Keratinocyte (primary cell): ENCODE data around the gene TSFM. TPM values are rescaled to one million over a fixed set of nuclear protein-coding genes. Genes with fewer than 3 reads are reported as not detected.

Source experiments
- DNase-seq: peaks from one replicate; pipeline ENCODE4 v3.0.0-alpha.2; 2011; ENCODE audit warnings: low read depth, missing footprints, low spot score
- FAIRE-seq: peaks from 2 replicates; lab custom pipeline; 2011; peaks lifted over from hg19 to GRCh38; lab: Jason Lieb, UNC
- H2AFZ ChIP-seq: 2 replicates; pipeline ENCODE4 v1.6.0; 2012; ENCODE audit warnings: low read length, control low read depth, inconsistent platforms; ENCODE audit not compliant: control insufficient read depth
- H3K27ac ChIP-seq: 2 replicates; pipeline ENCODE4 v1.5.1; 2011; ENCODE audit warnings: low read length; ENCODE audit not compliant: control insufficient read depth, insufficient read depth
- H3K27me3 ChIP-seq: 3 replicates; pipeline ENCODE4 v1.6.0; 2011; ENCODE audit warnings: low read length; ENCODE audit not compliant: control insufficient read depth, insufficient read depth; ENCODE audit errors: extremely low read depth
- H3K36me3 ChIP-seq, 2 experiments: 2 replicates in 1 of 2; 3 replicates in 1 of 2; pipeline ENCODE4 v1.5.1; 2011; ENCODE audit warnings: low read length in 2 of 2, mild to moderate bottlenecking in 1 of 2; ENCODE audit not compliant: control insufficient read depth in 2 of 2, insufficient read depth in 2 of 2; ENCODE audit errors: extremely low read depth in 1 of 2
- H3K4me1 ChIP-seq: 3 replicates; pipeline ENCODE4 v1.5.1; 2011; ENCODE audit warnings: low read length; ENCODE audit not compliant: control insufficient read depth, insufficient read depth; ENCODE audit errors: extremely low read depth
- H3K4me2 ChIP-seq: 3 replicates; pipeline ENCODE4 v1.6.0; 2011; ENCODE audit warnings: low read depth, low read length; ENCODE audit not compliant: control insufficient read depth, insufficient read depth; ENCODE audit errors: extremely low read depth
- H3K4me3 ChIP-seq, 3 experiments: fragments of 200-600 bp in 1 of 3; sonication (generic) in 1 of 3; 2 replicates in 2 of 3; 3 replicates in 1 of 3; pipeline ENCODE4 v1.5.1; 2011 to 2016; ENCODE audit warnings: low read length in 3 of 3, mild to moderate bottlenecking in 3 of 3, control low read depth in 2 of 3, inconsistent platforms in 1 of 3, low read depth in 1 of 3, mixed read lengths in 1 of 3, mixed run types in 1 of 3, moderate library complexity in 1 of 3; ENCODE audit not compliant: control insufficient read depth in 2 of 3, insufficient read depth in 2 of 3; ENCODE audit errors: extremely low read depth in 1 of 3
- H3K79me2 ChIP-seq: 2 replicates; pipeline ENCODE4 v1.6.0; 2012; ENCODE audit warnings: low read length; ENCODE audit not compliant: control insufficient read depth, insufficient read depth
- H3K9ac ChIP-seq: 3 replicates; pipeline ENCODE4 v1.6.0; 2011; ENCODE audit warnings: low read length; ENCODE audit not compliant: control insufficient read depth, insufficient read depth; ENCODE audit errors: extremely low read depth
- H3K9me1 ChIP-seq: 3 replicates; pipeline ENCODE4 v1.6.0; 2011; ENCODE audit warnings: low read length; ENCODE audit not compliant: control insufficient read depth, insufficient read depth; ENCODE audit errors: extremely low read depth
- H3K9me3 ChIP-seq: 2 replicates; pipeline ENCODE4 v1.5.1; 2012; ENCODE audit warnings: low read depth, low read length; ENCODE audit not compliant: control insufficient read depth
- H4K20me1 ChIP-seq: 3 replicates; pipeline ENCODE4 v1.6.0; 2011; ENCODE audit warnings: low read length; ENCODE audit not compliant: control insufficient read depth, insufficient read depth; ENCODE audit errors: extremely low read depth
- EZH2 ChIP-seq: IDR thresholded peaks from one replicate; pipeline ENCODE4 v1.6.1; 2012; ENCODE audit warnings: inconsistent platforms, mild to moderate bottlenecking, low read length, moderate library complexity
- dilution Hi-C: fragments of 300-500 bp; cut with MboI; formaldehyde crosslinking; loops from one replicate; pipeline ENCODE4 v1.7.0; 2020; ENCODE audit warnings: low sequenced_read_pairs; ENCODE audit not compliant: extremely low pct_ligation_motif_present
- polyA plus RNA-seq, 5 experiments: library from polyadenylated mRNA; depleted of rRNA in 3 of 5; stranded (reverse) in 3 of 5; stranded (forward) in 1 of 5; unstranded in 1 of 5; fragments of >200 nt; gene quantifications; 1 replicate in 1 of 5; 2 replicates in 3 of 5; 3 replicates in 1 of 5; pipeline versions ENCODE4 v1.2.1 to v1.2.3, GENCODE V29; 2011 to 2012; ENCODE audit warnings: missing spikeins in 2 of 5, low read depth in 1 of 5, low replicate concordance in 1 of 5
- TF ChIP-seq, protein P1 (sequence below), 3 experiments: IDR thresholded peaks in 1 of 3; conservative IDR thresholded peaks in 1 of 3; optimal IDR thresholded peaks in 1 of 3; 2 replicates in 2 of 3; 3 replicates in 1 of 3; pipeline versions ENCODE3 to v1.5.1; 2011; ENCODE audit warnings: low read length in 3 of 3, mild to moderate bottlenecking in 3 of 3, moderate library complexity in 2 of 3, control low read depth in 1 of 3, inconsistent platforms in 1 of 3; ENCODE audit not compliant: insufficient read depth in 2 of 3; ENCODE audit errors: extremely low read depth in 1 of 3

TSFM gene
- polyA plus RNA-seq, 1 donor (not counting 4 experiments of a cell fraction or from before 2014, with no cell fraction given), result 30.5 TPM

DNA sequence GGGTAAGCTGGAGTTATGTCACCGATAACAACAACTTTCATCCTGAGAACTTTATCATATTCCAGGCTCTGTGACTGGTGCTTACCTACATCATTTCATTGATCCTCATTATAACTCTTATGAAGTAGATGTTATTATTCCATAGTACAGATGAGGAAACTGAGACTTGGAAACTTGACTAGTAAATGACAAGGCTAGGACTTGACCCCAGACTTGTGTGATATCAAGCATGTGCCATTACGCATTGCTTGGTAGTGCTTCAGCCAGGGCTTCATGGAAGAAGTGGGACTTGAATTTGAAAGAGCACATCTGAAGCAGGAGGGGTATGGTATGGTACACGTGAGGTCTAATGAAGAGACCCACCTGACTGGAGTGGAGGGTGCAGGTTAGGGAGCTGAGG, 24.1 kb downstream of the TSFM start:
- TF ChIP-seq EZH2, result no peak
- TF ChIP-seq, protein P1, sequence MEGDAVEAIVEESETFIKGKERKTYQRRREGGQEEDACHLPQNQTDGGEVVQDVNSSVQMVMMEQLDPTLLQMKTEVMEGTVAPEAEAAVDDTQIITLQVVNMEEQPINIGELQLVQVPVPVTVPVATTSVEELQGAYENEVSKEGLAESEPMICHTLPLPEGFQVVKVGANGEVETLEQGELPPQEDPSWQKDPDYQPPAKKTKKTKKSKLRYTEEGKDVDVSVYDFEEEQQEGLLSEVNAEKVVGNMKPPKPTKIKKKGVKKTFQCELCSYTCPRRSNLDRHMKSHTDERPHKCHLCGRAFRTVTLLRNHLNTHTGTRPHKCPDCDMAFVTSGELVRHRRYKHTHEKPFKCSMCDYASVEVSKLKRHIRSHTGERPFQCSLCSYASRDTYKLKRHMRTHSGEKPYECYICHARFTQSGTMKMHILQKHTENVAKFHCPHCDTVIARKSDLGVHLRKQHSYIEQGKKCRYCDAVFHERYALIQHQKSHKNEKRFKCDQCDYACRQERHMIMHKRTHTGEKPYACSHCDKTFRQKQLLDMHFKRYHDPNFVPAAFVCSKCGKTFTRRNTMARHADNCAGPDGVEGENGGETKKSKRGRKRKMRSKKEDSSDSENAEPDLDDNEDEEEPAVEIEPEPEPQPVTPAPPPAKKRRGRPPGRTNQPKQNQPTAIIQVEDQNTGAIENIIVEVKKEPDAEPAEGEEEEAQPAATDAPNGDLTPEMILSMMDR (optimal IDR thresholded peaks at IDR 0.05 in 1 of 3, IDR thresholded peaks at IDR 0.05 in 1 of 3, conservative IDR thresholded peaks at IDR 0.05 in 1 of 3; ENCODE audit: extremely low read depth in 1 of 3, insufficient read depth in 2 of 3, low read length in 3 of 3), result no peak
- Histone ChIP-seq H3K4me1 (peaks cover 9% of the 10 kb centered on the region), H3K9me1 (no peaks in the 10 kb centered on the region), H3K27me3 (no peaks in the 10 kb centered on the region), H3K79me2 (no peaks in the 10 kb centered on the region), H2AFZ (no peak overlapping the region), H3K4me2 (no peak overlapping the region), H3K27ac (no peak overlapping the region), H3K9ac (no peak overlapping the region), H3K4me3 (no peak overlapping the region), H3K36me3 (peaks cover 3 to 31% of the 10 kb centered on the region in 2 experiments), H4K20me1 (no peaks in the 10 kb centered on the region), H3K9me3 (no peaks in the 10 kb centered on the region)
- dilution Hi-C loops, result no loop called here
- no peak for DNase-seq
- no peak for FAIRE-seq

DNA sequence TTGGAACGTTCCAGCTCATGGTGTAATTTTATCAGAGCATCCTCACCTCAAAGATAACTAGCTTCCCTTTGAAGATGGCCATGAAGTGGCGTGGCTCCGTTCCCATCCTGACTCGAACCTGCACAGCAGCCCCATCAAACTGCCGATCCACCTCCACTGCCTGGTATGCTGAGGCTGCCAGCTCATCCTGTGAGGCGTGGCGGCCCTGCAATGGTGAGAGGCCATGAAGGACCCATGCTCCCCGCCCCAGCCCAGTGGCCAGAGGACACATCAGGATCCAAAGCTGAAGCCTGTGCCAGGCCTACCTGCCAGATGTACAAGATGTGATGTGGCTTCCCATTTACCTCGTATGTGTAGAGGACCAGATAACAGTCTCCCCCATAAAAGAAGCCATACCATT, 24.7 kb downstream of the TSFM start:
- H4K20me1 ChIP-seq, result no peaks in the 10 kb centered on the region
- no peaks in the 10 kb centered on the region for H3K79me2 ChIP-seq
- H3K27ac ChIP-seq, result no peak overlapping the region
- H3K36me3 ChIP-seq, result peaks cover 3 to 29% of the 10 kb centered on the region in 2 experiments
- H3K9me3 ChIP-seq, result no peaks in the 10 kb centered on the region
- no peaks in the 10 kb centered on the region for H3K9me1 ChIP-seq
- H3K4me3 ChIP-seq, result no peak overlapping the region
- H3K4me1 ChIP-seq, result peaks cover 9% of the 10 kb centered on the region
- FAIRE-seq, result no peak
- no peak for DNase-seq
- H3K27me3 ChIP-seq, result no peaks in the 10 kb centered on the region
- H3K4me2 ChIP-seq, result no peak overlapping the region
- TF ChIP-seq, protein P1 (optimal IDR thresholded peaks at IDR 0.05 in 1 of 3, IDR thresholded peaks at IDR 0.05 in 1 of 3, conservative IDR thresholded peaks at IDR 0.05 in 1 of 3; ENCODE audit: extremely low read depth in 1 of 3, insufficient read depth in 2 of 3, low read length in 3 of 3), result no peak
- TF ChIP-seq EZH2, result no peak
- H3K9ac ChIP-seq, result no peak overlapping the region
- H2AFZ ChIP-seq, result no peak overlapping the region
- dilution Hi-C loops, result no loop called here
